HepG2 (cell line): ENCODE measurements around the gene LMX1B. TPM values are rescaled to one million over a fixed set of nuclear protein-coding genes. Genes with fewer than 3 reads are reported as not detected.

Experiments
- ATAC-seq: fragments of 200-7000 bp; cut with Tn5 transposase; 3 replicates; pipeline ENCODE4 v1.9.1; 2020; ENCODE audit warnings: mild to moderate bottlenecking, moderate library complexity
- BruUV-seq: library from RNA; stranded (reverse); fragments of 400-500 nt; replicated peaks from 2 replicates; lab custom pipeline; 2021; lab: Mats Ljungman, UMichigan
- CTCF ChIA-PET: fragments of 300-600 bp; formaldehyde crosslinking; extraction: SDS; loops from one replicate; lab custom pipeline; 2021; ENCODE audit warnings: low total read pairs, inconsistent platforms, low intra/inter-chr PET ratio; lab: Yijun Ruan, JAX
- POLR2A ChIA-PET: fragments of 350-600 bp; sonication (Branson Sonifier 250); formaldehyde crosslinking; loops from one replicate; lab custom pipeline; 2020; ENCODE audit warnings: antibody characterized with exemption, inconsistent platforms; lab: Yijun Ruan, JAX
- DNase-seq: peaks from one replicate; pipeline ENCODE4 v3.0.0-alpha.2; 2015; ENCODE audit warnings: low spot score
- FAIRE-seq: peaks from 3 replicates; lab custom pipeline; 2011; peaks lifted over from hg19 to GRCh38; lab: Jason Lieb, UNC
- H2AFZ ChIP-seq: one replicate; pipeline ENCODE4 v1.6.1; 2011; ENCODE audit warnings: low read length, inconsistent platforms
- H3K27ac ChIP-seq: fragments of 300-600 bp; 3 replicates; pipeline ENCODE4 v1.8.0; 2011; ENCODE audit warnings: mixed run types, mild to moderate bottlenecking, mixed read lengths, low read length, inconsistent platforms; ENCODE audit not compliant: insufficient read depth; ENCODE audit errors: extremely low read length
- H3K27me3 ChIP-seq, 2 experiments: fragments of 200-600 bp in 1 of 2; 2 replicates in 1 of 2; 3 replicates in 1 of 2; pipeline versions ENCODE4 v1.6.0 to v1.8.0; 2011; ENCODE audit warnings: low read length in 2 of 2, mild to moderate bottlenecking in 2 of 2, moderate library complexity in 2 of 2, inconsistent platforms in 1 of 2; ENCODE audit not compliant: insufficient read depth in 2 of 2, control insufficient read depth in 1 of 2
- H3K36me3 ChIP-seq, 2 experiments: fragments of 200-600 bp in 1 of 2; replicated peaks in 1 of 2; 2 replicates in 1 of 2; 3 replicates in 1 of 2; pipeline versions ENCODE4 v1.5.1 to v1.8.0; 2011; ENCODE audit warnings: low read length in 2 of 2, inconsistent platforms in 1 of 2; ENCODE audit not compliant: insufficient read depth in 2 of 2, control insufficient read depth in 1 of 2
- H3K4me1 ChIP-seq: 2 replicates; pipeline ENCODE4 v1.5.1; 2012; ENCODE audit warnings: low read length, inconsistent platforms; ENCODE audit not compliant: insufficient read depth
- H3K4me2 ChIP-seq: 2 replicates; pipeline ENCODE4 v1.6.0; 2011; ENCODE audit warnings: low read depth, low read length, inconsistent platforms
- H3K4me3 ChIP-seq, 3 experiments: fragments of 200-600 bp in 1 of 3; sonication (generic), shearing (Covaris generic) in 1 of 3; replicated peaks in 1 of 3; 2 replicates each; pipeline ENCODE4 v1.5.1; 2011 to 2016; ENCODE audit warnings: low read length in 3 of 3, inconsistent platforms in 2 of 3, low read depth in 2 of 3, mild to moderate bottlenecking in 2 of 3, control low read depth in 1 of 3, mixed read lengths in 1 of 3; ENCODE audit not compliant: insufficient read depth in 1 of 3
- H3K79me2 ChIP-seq: one replicate; pipeline ENCODE4 v1.6.1; 2011; ENCODE audit warnings: low read length, inconsistent platforms; ENCODE audit not compliant: insufficient read depth
- H3K9ac ChIP-seq: 2 replicates; pipeline ENCODE4 v1.6.0; 2011; ENCODE audit warnings: mild to moderate bottlenecking, low read depth, low read length, inconsistent platforms; ENCODE audit not compliant: insufficient read depth
- H3K9me3 ChIP-seq: 2 replicates; pipeline ENCODE4 v1.5.1; 2012; ENCODE audit warnings: mild to moderate bottlenecking, low read length
- H4K20me1 ChIP-seq: 2 replicates; pipeline ENCODE4 v1.6.0; 2011; ENCODE audit warnings: inconsistent platforms, mild to moderate bottlenecking, low read length, moderate library complexity; ENCODE audit not compliant: insufficient read depth
- AHDC1 ChIP-seq: sonication (generic); formaldehyde crosslinking; IDR thresholded peaks from 2 replicates; pipeline ENCODE4 v1.5.1; 2020; ENCODE audit warnings: mild to moderate bottlenecking, missing genetic modification reagents, borderline replicate concordance
- EZH2 ChIP-seq: conservative IDR thresholded peaks from 2 replicates; pipeline ENCODE4 v1.6.1; 2012; ENCODE audit warnings: mild to moderate bottlenecking, low read depth, low read length, moderate library complexity
- FOXA1 ChIP-seq, 2 experiments: fragments of 450-650 bp in 1 of 2; sonication (generic) in 1 of 2; formaldehyde crosslinking in 1 of 2; IDR thresholded peaks; 2 replicates each; pipeline versions ENCODE4 v1.4.0 to v1.6.1; 2016 to 2020; ENCODE audit warnings: missing genetic modification reagents in 1 of 2
- FOXA3 ChIP-seq: IDR thresholded peaks from 2 replicates; pipeline ENCODE4 v1.6.1; 2016; ENCODE audit warnings: missing genetic modification reagents, missing compliant biosample characterization
- HNRNPL ChIP-seq: fragments of 200-400 bp; formaldehyde crosslinking; IDR thresholded peaks from 2 replicates; pipeline ENCODE4 v1.6.1; 2017; ENCODE audit warnings: mild to moderate bottlenecking, low read depth, low read length
- MEIS2 ChIP-seq: sonication (generic); formaldehyde crosslinking; IDR thresholded peaks from 2 replicates; pipeline ENCODE4 v1.9.0; 2021; ENCODE audit warnings: mild to moderate bottlenecking, missing genetic modification reagents
- NFRKB ChIP-seq: fragments of 450-650 bp; IDR thresholded peaks from 2 replicates; pipeline ENCODE4 v1.6.1; 2017
- NR2F2 ChIP-seq: IDR thresholded peaks from 2 replicates; pipeline ENCODE4 v1.6.1; 2012; ENCODE audit warnings: low read depth, inconsistent platforms, borderline replicate concordance
- PRPF4 ChIP-seq: fragments of 200-400 bp; formaldehyde crosslinking; IDR thresholded peaks from 2 replicates; pipeline ENCODE4 v1.6.1; 2016; ENCODE audit warnings: low read length, low read depth; ENCODE audit not compliant: poor library complexity, severe bottlenecking
- SMC3 ChIP-seq: IDR thresholded peaks from 2 replicates; pipeline ENCODE4 v1.6.1; 2011; ENCODE audit warnings: low read length, improper control_type of control experiment
- STAG1 ChIP-seq: sonication (generic); formaldehyde crosslinking; IDR thresholded peaks from 2 replicates; pipeline ENCODE4 v1.4.0; 2020; ENCODE audit warnings: missing genetic modification reagents
- TRIM24 ChIP-seq: sonication (generic); formaldehyde crosslinking; IDR thresholded peaks from 2 replicates; pipeline ENCODE4 v1.8.0; 2022; ENCODE audit warnings: mild to moderate bottlenecking, missing genetic modification reagents
- WIZ ChIP-seq: sonication (generic); formaldehyde crosslinking; IDR thresholded peaks from 2 replicates; pipeline ENCODE4 v1.5.1; 2020; ENCODE audit warnings: mild to moderate bottlenecking, missing genetic modification reagents
- ZNF652 ChIP-seq: IDR thresholded peaks from 2 replicates; pipeline ENCODE4 v1.6.1; 2016; ENCODE audit warnings: low read depth, borderline replicate concordance
- WGBS: methylation state at CpG from one replicate; pipeline ENCODE4 v1.1.6; 2017; ENCODE audit warnings: low lambda C conversion rate; 5-methylcytosine and 5-hydroxymethylcytosine counted together
- in situ Hi-C: cut with HindIII; loops from 2 replicates; pipeline ENCODE4 v1.10.0; 2017; ENCODE audit warnings: low pct_unique_long_range_greater_than_20kb; ENCODE audit not compliant: extremely low pct_ligation_motif_present
- intact Hi-C: fragments of 100-400 bp; cut with micrococcal nuclease; formaldehyde crosslinking; loops from one replicate; pipeline ENCODE4 v1.10.0; 2022; ENCODE audit not compliant: unreplicated experiment
- polyA plus RNA-seq, 8 experiments: library from polyadenylated mRNA; depleted of rRNA in 3 of 8; stranded (reverse) in 7 of 8; unstranded in 1 of 8; fragments of >200 nt; fragmentation: Illumina TruSeq in 4 of 8; extraction: Trizol in 4 of 8; gene quantifications; 2 replicates each; pipeline versions ENCODE4 v1.2.1 to v1.2.3, GENCODE V29; 2011 to 2016; ENCODE audit warnings: low read depth in 4 of 8, missing spikeins in 1 of 8, mixed read lengths in 1 of 8; ENCODE audit not compliant: insufficient read depth in 1 of 8
- total RNA-seq, 5 experiments: library from RNA; depleted of rRNA; stranded (reverse); fragments of >200 nt; fragmentation: Illumina TruSeq; extraction: Trizol; gene quantifications; 2 replicates each; pipeline ENCODE4 v1.2.3, GENCODE V29; 2016; ENCODE audit warnings: low read depth in 1 of 5

Gene LMX1B
- total and polyA plus RNA-seq, 2 of the 13 experiments (the other 11 are each of a cell fraction or from before 2014, with no cell fraction given), result not detected

GRCh38 chr9:126673689-126674364 is 60.1 kb downstream of the LMX1B start:
- DNase-seq (peak; percentile 15), ATAC-seq (peak; percentile 49), FAIRE-seq (no peak)
- Histone ChIP-seq H3K9ac (no peak overlapping the region), H3K4me3 (no peak overlapping the region), H3K79me2 (no peaks in the 10 kb centered on the region), H3K9me3 (no peaks in the 10 kb centered on the region), H3K27ac (no peak overlapping the region), H3K4me2 (no peak overlapping the region), H3K27me3 (peaks cover 16 to 77% of the 10 kb centered on the region in 2 experiments), H3K36me3 (no peaks in the 10 kb centered on the region), H4K20me1 (no peaks in the 10 kb centered on the region), H3K4me1 (no peaks in the 10 kb centered on the region), H2AFZ (no peak overlapping the region)
- BruUV-seq, result no TSS peak
- no peak for TF ChIP-seq STAG1 (CRISPR knock-in tag)
- no peak for TF ChIP-seq PRPF4
- TF ChIP-seq EZH2, result no peak
- TF ChIP-seq MEIS2 (CRISPR knock-in tag), result no peak
- TF ChIP-seq WIZ (CRISPR knock-in tag), result no peak
- TF ChIP-seq AHDC1 (CRISPR knock-in tag), result no peak
- TF ChIP-seq NR2F2, result no peak
- 0 out of 2 replicates have a peak, but pooled peaks have one; percentile 53 for TF ChIP-seq ZNF652 (CRISPR knock-in tag)
- no peak for TF ChIP-seq NFRKB
- TF ChIP-seq HNRNPL, result peak; percentile 55; the same call in 1 of the 2 replicates
- no peak for TF ChIP-seq SMC3
- TF ChIP-seq FOXA1 (IDR thresholded peaks at IDR 0.05), result no peak
- peak; percentile 95 for TF ChIP-seq FOXA1 (CRISPR knock-in tag; IDR thresholded peaks at IDR 0.05)
- TF ChIP-seq FOXA3, result peak; percentile 89
- no peak for TF ChIP-seq TRIM24 (CRISPR knock-in tag)
- POLR2A ChIA-PET, result no interaction called here
- WGBS, result 0% methylated on average over 3 of the region's 13 CpGs
- CTCF ChIA-PET, result no interaction called here
- intact Hi-C loops, result no loop called here
- in situ Hi-C loops, result no loop called here
